22Rv1 (cell line): ENCODE data around the gene EIF2S2.

Source experiments
- CTCF ChIP-seq: fragments of 450-650 bp; IDR thresholded peaks from 2 replicates; pipeline ENCODE4 v1.5.1; 2017; ENCODE audit warnings: mild to moderate bottlenecking
- ZFX ChIP-seq: fragments of 450-650 bp; IDR thresholded peaks from 2 replicates; pipeline ENCODE4 v1.6.1; 2017; ENCODE audit warnings: antibody characterized with exemption, borderline replicate concordance

GRCh38 chr20:34074101-34074760 is 37.8 kb downstream of the EIF2S2 start:
- no peak for TF ChIP-seq CTCF
- TF ChIP-seq ZFX, result no peak
